Stomach (tissue), 9 donors: ENCODE results near the gene AK2. TPM values are rescaled to one million over a fixed set of nuclear protein-coding genes. Genes with fewer than 3 reads are reported as not detected.
"Not testable (repeated sequence)": the region's sequence is repeated elsewhere in the genome, so short reads cannot be mapped to it uniquely, and the experiment has no call there.

ENCODE experiments used
- DNase-seq, 2 donors: peaks; one replicate each; pipeline versions ENCODE4 v3.0.0 to v3.0.0-alpha.2; 2013 to 2019
- H3K27ac ChIP-seq, 5 donors: fragments of 200-600 bp in 4 of 5; sonication (generic) in 4 of 5; one replicate each; pipeline ENCODE4 v1.5.1; 2013 to 2019; ENCODE audit warnings: mild to moderate bottlenecking in 1 of 5, moderate library complexity in 1 of 5
- H3K27me3 ChIP-seq, 3 donors: fragments of 200-600 bp; sonication (generic); one replicate each; pipeline ENCODE4 v1.5.1; 2017 to 2019; ENCODE audit warnings: mixed run types in 1 of 3
- H3K36me3 ChIP-seq, 4 donors: fragments of 200-600 bp; sonication (generic); 1 replicate in 3 of 4; 2 replicates in 1 of 4; pipeline ENCODE4 v1.5.1; 2016 to 2019
- H3K4me1 ChIP-seq, 4 donors: fragments of 200-600 bp; sonication (generic); one replicate each; pipeline ENCODE4 v1.5.1; 2016 to 2019
- H3K4me3 ChIP-seq, 4 donors: fragments of 200-600 bp; sonication (generic) in 3 of 4; one replicate each; pipeline ENCODE4 v1.5.1; 2016 to 2019; ENCODE audit warnings: mild to moderate bottlenecking in 1 of 4
- H3K9me3 ChIP-seq, 4 donors: fragments of 200-600 bp; sonication (generic); one replicate each; pipeline ENCODE4 v1.5.1; 2016 to 2019
- EP300 ChIP-seq: sonication (generic); formaldehyde crosslinking; IDR thresholded peaks from one replicate; pipeline ENCODE4 v1.6.1; 2017; ENCODE audit warnings: antibody characterized with exemption
- POLR2A ChIP-seq, 4 donors: fragments of 450-650 bp; IDR thresholded peaks; one replicate each; pipeline ENCODE4 v1.6.1; 2016; ENCODE audit warnings: antibody characterized with exemption in 4 of 4, control low read depth in 2 of 4, mild to moderate bottlenecking in 1 of 4, moderate library complexity in 1 of 4
- POLR2AphosphoS5 ChIP-seq, 3 donors: sonication (generic); formaldehyde crosslinking; IDR thresholded peaks; one replicate each; pipeline ENCODE4 v1.6.1; 2016; ENCODE audit warnings: antibody characterized with exemption in 3 of 3
- WGBS, 5 donors: extraction: QIAGEN DNeasy Blood & Tissue Kit in 3 of 5; methylation state at CpG; one replicate each; pipeline versions ENCODE4 v1.1.5 to v1.1.7; 2013 to 2018; 5-methylcytosine and 5-hydroxymethylcytosine counted together
- intact Hi-C: fragments of 100-400 bp; cut with DNase I; formaldehyde crosslinking; loops from one replicate; pipeline ENCODE4 v1.15.1; 2023; ENCODE audit warnings: low total_unique reads
- polyA plus RNA-seq, 3 donors: library from polyadenylated mRNA; stranded (reverse); fragments of 200-250 nt; gene quantifications; one replicate each; pipeline ENCODE4 v1.2.3, GENCODE V29; 2013
- total RNA-seq, 5 donors: library from RNA; depleted of rRNA; stranded (reverse); fragments of >200 nt; gene quantifications; one replicate each; pipeline versions ENCODE4 v1.1.0 to v1.2.3, GENCODE V29; 2014 to 2016
- TF ChIP-seq, protein P1 (sequence below), 7 experiments: fragments of 450-650 bp in 4 of 7; fragments of 200-600 bp in 3 of 7; sonication (generic) in 3 of 7; IDR thresholded peaks; one replicate each; pipeline ENCODE4 v1.5.1; 2016 to 2019; ENCODE audit warnings: antibody characterized with exemption in 7 of 7, control low read depth in 2 of 7, mild to moderate bottlenecking in 1 of 7
- donor health status: healthy with polysubstance abuse.
- donor health status: Bipolar disorder and iron deficiency.
- donor health status: healthy.

The AK2 gene
- total and polyA plus RNA-seq, 8 donors, result 71.0 to 263 (median 115) TPM

- Histone ChIP-seq H3K4me1 (peaks cover 8 to 38% (median 14%) of the 10 kb centered on the region in 4 donors), H3K9me3 (no peaks in the 10 kb centered on the region), H3K27me3 (no peaks in the 10 kb centered on the region), H3K27ac (peak overlapping the region in 3 of 5 donors; percentile 32 to 67 (median 62)), H3K4me3 (no peak overlapping the region), H3K36me3 (no peaks in the 10 kb centered on the region)
- WGBS, 5 donors, result 70 to 81% (median 79%) methylated on average over 4 to 5 of the region's 5 CpGs
- intact Hi-C loops, result no loop called here
- TF ChIP-seq POLR2A (IDR thresholded peaks at IDR 0.05), result no peak
- DNase-seq, result no peak
Observed at GRCh38 chr1:32998064-32998463, 38.6 kb downstream of the AK2 start.

DNA sequence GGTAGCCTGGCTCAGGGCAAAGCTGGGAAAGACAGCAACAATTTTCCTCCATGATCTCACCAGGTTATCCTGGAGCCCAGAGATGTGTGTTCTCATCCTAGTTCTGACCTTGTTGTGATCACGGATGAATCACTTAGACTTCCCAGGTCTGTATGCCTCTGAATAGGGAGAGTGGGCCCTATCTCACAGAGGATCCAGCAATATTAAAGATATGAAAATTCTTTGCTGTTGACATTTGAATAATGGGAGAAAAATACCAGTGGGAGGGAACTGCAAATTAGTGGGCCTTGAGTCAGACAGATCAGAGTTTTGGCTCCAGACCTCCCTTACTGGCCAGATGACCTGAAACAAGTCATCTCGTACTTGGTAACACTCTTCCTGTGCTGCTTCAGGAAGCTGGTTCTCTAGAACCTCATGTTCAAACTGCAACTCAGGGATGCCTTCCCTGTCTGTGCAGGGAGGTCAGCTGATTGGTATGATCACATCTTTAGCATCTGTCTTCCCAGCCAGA, 39.2 kb downstream of the AK2 start:
- intact Hi-C loops, result no loop called here
- Histone ChIP-seq H3K27me3 (no peaks in the 10 kb centered on the region), H3K4me1 (peaks cover 12 to 45% (median 21%) of the 10 kb centered on the region in 4 donors), H3K4me3 (no peak overlapping the region), H3K27ac (peak overlapping the region in 3 of 5 donors; percentile 32 to 67 (median 62)), H3K36me3 (no peaks in the 10 kb centered on the region), H3K9me3 (no peaks in the 10 kb centered on the region)
- no peak for DNase-seq
- 36 to 84% (median 69%) methylated on average over 2 of the region's 2 CpGs for WGBS, 5 donors
- TF ChIP-seq POLR2AphosphoS5 (IDR thresholded peaks at IDR 0.05) (no peak), EP300 (no peak), POLR2A (IDR thresholded peaks at IDR 0.05) (no peak)
- TF ChIP-seq, protein P1, sequence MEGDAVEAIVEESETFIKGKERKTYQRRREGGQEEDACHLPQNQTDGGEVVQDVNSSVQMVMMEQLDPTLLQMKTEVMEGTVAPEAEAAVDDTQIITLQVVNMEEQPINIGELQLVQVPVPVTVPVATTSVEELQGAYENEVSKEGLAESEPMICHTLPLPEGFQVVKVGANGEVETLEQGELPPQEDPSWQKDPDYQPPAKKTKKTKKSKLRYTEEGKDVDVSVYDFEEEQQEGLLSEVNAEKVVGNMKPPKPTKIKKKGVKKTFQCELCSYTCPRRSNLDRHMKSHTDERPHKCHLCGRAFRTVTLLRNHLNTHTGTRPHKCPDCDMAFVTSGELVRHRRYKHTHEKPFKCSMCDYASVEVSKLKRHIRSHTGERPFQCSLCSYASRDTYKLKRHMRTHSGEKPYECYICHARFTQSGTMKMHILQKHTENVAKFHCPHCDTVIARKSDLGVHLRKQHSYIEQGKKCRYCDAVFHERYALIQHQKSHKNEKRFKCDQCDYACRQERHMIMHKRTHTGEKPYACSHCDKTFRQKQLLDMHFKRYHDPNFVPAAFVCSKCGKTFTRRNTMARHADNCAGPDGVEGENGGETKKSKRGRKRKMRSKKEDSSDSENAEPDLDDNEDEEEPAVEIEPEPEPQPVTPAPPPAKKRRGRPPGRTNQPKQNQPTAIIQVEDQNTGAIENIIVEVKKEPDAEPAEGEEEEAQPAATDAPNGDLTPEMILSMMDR (IDR thresholded peaks at IDR 0.05), result no peak

DNA sequence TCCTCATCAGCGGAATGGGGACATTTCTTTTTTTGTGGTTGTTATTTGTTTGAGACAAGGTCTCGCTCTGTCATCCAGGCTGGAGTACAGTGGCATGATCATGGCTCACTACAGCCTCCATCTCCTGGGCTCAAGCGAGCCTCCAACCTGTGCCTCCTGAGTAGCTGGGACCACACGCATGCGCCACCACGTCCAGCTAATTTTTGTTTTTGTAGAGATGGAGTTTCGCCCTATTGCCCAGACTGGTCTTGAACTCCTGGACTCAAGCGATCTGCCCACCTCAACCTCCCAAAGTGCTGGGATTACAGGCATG, 43.4 kb downstream of the AK2 start:
- H3K36me3 ChIP-seq, DNase-seq, H3K4me3 ChIP-seq, H3K9me3 ChIP-seq, H3K27me3 ChIP-seq, intact Hi-C loops: not testable (repeated sequence)
- WGBS, 5 donors, result 91 to 99% (median 95%) methylated on average over 8 of the region's 8 CpGs
- peak overlapping the region; percentile 64 to 87 (median 76) for H3K27ac ChIP-seq
- peaks cover 29 to 71% (median 36%) of the 10 kb centered on the region in 4 donors for H3K4me1 ChIP-seq

DNA sequence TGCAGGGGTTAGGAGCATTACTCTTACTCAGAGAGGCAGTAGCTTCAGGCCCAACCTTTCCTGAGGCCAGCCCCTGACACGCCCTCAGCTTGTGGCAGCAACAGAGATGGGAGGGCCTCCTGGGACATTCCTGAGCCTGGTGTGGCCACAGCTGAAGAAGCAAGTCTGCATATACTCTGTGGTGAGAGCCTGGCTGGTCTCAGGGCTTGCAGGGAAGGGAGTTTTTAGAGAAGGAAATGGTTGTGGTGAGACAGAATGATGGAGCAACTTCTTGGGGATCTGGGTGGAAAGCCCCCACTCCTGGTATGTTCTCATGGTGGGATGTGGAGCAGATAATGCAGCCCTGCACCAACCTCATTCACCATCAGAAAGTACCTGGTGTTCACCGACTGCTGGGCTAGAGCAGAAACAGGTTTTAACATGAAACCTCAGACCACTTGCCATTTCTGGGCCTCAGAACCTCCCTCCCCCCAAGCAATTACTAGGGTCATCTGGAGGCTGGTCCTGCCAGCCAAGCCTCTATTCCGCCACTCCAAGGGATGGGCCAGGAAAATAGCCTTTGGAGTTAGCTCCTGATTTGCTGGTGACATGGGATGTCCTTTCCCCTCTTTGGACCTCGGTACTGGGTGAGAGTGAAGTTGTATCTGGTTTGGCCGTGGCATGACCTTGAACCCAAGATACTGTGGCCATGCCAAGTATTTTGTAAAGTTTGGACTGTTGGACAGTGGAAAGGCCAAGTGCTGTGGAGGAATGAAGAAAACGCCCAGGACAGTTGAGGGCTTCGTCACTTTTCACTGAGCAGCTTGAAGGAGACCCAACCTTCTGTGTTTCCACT, 44.0 kb downstream of the AK2 start:
- H3K4me3 ChIP-seq, result no peak overlapping the region
- peak; percentile 27 to 81 (median 76) for TF ChIP-seq POLR2AphosphoS5 (IDR thresholded peaks at IDR 0.05)
- TF ChIP-seq POLR2A (IDR thresholded peaks at IDR 0.05), result no peak
- peaks cover 29 to 68% (median 34%) of the 10 kb centered on the region in 4 donors for H3K4me1 ChIP-seq
- no peaks in the 10 kb centered on the region for H3K27me3 ChIP-seq
- H3K9me3 ChIP-seq, result no peaks in the 10 kb centered on the region
- DNase-seq, result peak; percentile 89 to 95
- H3K36me3 ChIP-seq, result no peaks in the 10 kb centered on the region
- peak overlapping the region; percentile 64 to 87 (median 76) for H3K27ac ChIP-seq
- intact Hi-C loops, result no loop called here
- WGBS, 5 donors, result 51 to 58% (median 55%) methylated on average over 6 to 7 of the region's 7 CpGs

DNA sequence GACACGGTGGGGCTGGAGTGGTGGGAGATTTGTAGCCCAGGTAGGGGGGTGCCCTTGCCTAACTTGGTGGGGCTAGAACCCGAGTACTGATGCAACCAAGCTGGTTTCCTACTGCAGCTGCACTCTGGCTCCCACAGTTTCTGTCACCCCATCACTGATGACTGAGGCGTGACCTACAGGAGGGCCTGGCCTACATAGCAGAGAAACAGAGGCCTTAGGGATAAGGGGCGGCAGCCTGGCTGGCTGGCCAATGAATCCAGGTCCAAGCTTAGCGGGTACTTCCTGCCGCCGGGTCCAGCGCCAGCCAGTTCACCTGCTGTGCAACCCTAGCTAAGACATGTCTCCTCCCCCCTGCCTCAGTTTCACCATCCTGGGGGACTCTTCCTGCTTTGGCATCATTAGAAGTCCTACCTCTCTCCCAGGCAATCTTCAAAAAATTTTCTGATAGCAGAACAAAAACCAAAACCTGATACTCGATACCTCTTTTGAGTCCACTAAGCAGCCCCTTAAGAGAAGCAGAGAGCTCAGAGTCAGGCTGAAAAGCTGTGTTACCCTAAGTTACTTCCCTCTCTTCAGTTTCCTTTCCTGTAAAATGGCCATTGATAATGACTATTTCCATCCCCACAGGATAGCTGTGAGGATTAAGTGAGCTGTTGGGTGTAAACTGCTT, 44.7 kb downstream of the AK2 start:
- WGBS, 5 donors, result 50 to 78% (median 64%) methylated on average over 1 to 9 of the region's 9 CpGs
- peaks cover 28 to 60% (median 31%) of the 10 kb centered on the region in 4 donors for H3K4me1 ChIP-seq
- H3K27me3 ChIP-seq, result no peaks in the 10 kb centered on the region
- no peak overlapping the region for H3K4me3 ChIP-seq
- H3K27ac ChIP-seq, result peak overlapping the region; percentile 64 to 87 (median 76)
- TF ChIP-seq POLR2A (IDR thresholded peaks at IDR 0.05) (no peak), POLR2AphosphoS5 (IDR thresholded peaks at IDR 0.05) (no peak), EP300 (no peak)
- TF ChIP-seq, protein P1 (IDR thresholded peaks at IDR 0.05), result no peak
- no peaks in the 10 kb centered on the region for H3K9me3 ChIP-seq
- no peaks in the 10 kb centered on the region for H3K36me3 ChIP-seq
- no peak for DNase-seq
- intact Hi-C loops, result no loop called here
